Measurements from ENCODE around the gene EPHB2.

DNA sequence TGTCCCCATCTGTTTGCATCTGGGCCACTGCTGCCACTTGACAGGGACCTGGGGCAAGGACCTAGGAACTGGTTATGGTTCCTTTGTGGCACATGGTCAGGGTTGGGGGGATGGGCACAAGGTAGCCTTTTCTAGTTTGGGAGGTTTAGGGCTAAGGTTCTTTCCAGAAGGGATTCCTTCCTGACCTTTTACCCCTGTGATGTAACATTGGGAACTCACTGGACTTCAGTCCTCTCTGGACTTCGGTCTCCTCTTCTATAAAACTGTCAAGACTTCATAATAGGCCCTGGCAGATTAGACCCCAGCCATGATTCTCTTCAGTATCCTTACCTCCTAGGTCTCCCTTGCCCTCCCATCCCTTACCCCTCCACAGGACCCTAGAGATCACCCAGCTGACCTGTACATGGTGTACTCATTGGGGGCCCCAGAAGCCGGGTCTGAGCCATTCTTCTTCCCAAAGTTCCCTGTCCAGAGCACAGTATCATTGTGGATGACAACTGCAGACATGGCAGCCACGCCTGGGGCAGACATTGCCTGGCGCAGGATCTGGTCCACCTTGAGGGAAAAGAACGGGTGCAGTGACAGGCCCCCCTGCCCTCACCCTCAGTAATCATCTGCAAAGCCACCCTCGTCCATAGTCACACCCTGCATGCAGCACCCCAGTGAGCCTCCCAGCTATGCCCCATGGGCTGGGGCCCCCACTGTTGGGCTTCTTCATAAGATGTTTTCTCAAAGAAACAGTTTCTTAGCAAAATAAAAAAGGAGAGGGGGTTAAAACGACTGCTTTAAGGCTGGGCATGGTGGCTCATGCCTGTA is 249.1 kb downstream of the EPHB2 start:
- TF ChIP-seq, protein P1, sequence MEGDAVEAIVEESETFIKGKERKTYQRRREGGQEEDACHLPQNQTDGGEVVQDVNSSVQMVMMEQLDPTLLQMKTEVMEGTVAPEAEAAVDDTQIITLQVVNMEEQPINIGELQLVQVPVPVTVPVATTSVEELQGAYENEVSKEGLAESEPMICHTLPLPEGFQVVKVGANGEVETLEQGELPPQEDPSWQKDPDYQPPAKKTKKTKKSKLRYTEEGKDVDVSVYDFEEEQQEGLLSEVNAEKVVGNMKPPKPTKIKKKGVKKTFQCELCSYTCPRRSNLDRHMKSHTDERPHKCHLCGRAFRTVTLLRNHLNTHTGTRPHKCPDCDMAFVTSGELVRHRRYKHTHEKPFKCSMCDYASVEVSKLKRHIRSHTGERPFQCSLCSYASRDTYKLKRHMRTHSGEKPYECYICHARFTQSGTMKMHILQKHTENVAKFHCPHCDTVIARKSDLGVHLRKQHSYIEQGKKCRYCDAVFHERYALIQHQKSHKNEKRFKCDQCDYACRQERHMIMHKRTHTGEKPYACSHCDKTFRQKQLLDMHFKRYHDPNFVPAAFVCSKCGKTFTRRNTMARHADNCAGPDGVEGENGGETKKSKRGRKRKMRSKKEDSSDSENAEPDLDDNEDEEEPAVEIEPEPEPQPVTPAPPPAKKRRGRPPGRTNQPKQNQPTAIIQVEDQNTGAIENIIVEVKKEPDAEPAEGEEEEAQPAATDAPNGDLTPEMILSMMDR (IDR thresholded peaks at IDR 0.05; ENCODE audit: extremely low read depth in 1 of 2, insufficient read depth in 1 of 2, low read depth in 1 of 2, low read length in 2 of 2): no peak
- TF ChIP-seq EZH2 (IDR thresholded peaks at IDR 0.05; ENCODE audit: borderline replicate concordance, low read depth, low read length, severe bottlenecking) (no peak), POLR2A (IDR thresholded peaks at IDR 0.05; ENCODE audit: low read depth, low read length) (no peak), POLR2AphosphoS5 (IDR thresholded peaks at IDR 0.05; ENCODE audit: insufficient read depth, low read depth, low read length) (no peak)
